ENCODE measurements around the gene DCP1A. TPM values are rescaled to one million over a fixed set of nuclear protein-coding genes. Genes with fewer than 3 reads are reported as not detected.
A peak's percentile ranks its signal among the peaks of the same experiment; 100 is the strongest.
"Not testable (repeated sequence)": the region's sequence is repeated elsewhere in the genome, so short reads cannot be mapped to it uniquely, and the experiment has no call there.

Gene DCP1A
- total RNA-seq, 2 experiments from 2014 or later, result 21.8 to 23.2 TPM

DNA sequence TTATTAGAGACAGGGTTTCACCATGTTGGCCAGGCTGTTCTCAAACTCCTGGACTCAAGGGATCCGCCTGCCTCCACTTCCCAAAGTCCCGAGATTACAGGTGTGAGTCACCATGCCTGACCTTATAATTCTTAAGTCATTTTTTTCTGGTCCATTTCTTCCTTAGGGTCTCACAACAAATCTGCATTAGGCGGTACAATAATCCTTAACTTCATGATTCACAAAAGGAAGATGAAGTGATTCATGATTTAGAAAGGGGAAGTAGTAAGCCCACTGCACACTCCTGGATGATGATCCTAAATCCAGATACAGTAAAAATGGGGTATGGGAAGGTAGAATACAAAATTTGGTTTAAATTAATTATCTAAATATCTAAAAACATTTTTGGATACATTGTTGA, 46.5 kb downstream of the DCP1A start:
- CTCF ChIA-PET (ENCODE audit: unreplicated experiment), result no interaction called here
- no TSS peak for BruUV-seq (replicated peaks)
- POLR2A ChIA-PET, result interaction anchor here (0.6 to 0.7 kb wide), 2 partner anchors 40 to 460 kb away, joined by 3 read pairs; no protein-coding TSS in a partner anchor

DNA sequence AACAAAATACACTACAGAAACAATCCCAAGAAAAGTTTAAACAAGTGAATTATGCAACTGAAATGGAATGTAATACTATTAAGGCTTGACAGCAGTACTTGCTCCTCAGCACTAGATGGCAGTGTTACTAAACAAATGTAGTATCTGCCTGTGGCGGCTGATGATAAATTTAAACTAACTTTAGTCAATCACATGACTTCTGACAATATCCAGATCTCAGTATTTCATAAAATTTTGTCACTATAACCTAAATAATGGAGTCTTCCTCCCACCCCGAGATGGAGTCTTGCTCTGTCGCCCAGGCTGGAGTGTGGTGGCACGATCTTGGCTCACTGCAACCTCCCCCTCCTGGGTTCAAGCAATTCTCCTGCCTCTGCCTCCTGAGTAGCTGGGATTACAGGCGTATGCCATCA, 47.7 kb downstream of the DCP1A start:
- H3K4me2 ChIP-seq (ENCODE audit: low read length); H3K9me3 ChIP-seq (ENCODE audit: low read length); CTCF ChIA-PET (ENCODE audit: unreplicated experiment); H2AFZ ChIP-seq (ENCODE audit: low read length); H3K4me3 ChIP-seq (ENCODE audit: low read depth, low read length, poor library complexity, severe bottlenecking); H3K27ac ChIP-seq (ENCODE audit: low read depth, low read length, poor library complexity, severe bottlenecking); H3K9me2 ChIP-seq (ENCODE audit: insufficient read depth, low read length); H3K4me1 ChIP-seq (ENCODE audit: insufficient read depth, low read length, poor library complexity, severe bottlenecking); BruUV-seq (replicated peaks); H3K79me2 ChIP-seq (ENCODE audit: insufficient read depth, low read depth, low read length); H4K20me1 ChIP-seq (ENCODE audit: insufficient read depth, low read length): not testable (repeated sequence)
- TF ChIP-seq, protein P1, sequence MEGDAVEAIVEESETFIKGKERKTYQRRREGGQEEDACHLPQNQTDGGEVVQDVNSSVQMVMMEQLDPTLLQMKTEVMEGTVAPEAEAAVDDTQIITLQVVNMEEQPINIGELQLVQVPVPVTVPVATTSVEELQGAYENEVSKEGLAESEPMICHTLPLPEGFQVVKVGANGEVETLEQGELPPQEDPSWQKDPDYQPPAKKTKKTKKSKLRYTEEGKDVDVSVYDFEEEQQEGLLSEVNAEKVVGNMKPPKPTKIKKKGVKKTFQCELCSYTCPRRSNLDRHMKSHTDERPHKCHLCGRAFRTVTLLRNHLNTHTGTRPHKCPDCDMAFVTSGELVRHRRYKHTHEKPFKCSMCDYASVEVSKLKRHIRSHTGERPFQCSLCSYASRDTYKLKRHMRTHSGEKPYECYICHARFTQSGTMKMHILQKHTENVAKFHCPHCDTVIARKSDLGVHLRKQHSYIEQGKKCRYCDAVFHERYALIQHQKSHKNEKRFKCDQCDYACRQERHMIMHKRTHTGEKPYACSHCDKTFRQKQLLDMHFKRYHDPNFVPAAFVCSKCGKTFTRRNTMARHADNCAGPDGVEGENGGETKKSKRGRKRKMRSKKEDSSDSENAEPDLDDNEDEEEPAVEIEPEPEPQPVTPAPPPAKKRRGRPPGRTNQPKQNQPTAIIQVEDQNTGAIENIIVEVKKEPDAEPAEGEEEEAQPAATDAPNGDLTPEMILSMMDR (conservative IDR thresholded peaks at IDR 0.05; ENCODE audit: low read length), result peak; percentile 96
- DNase-seq (ENCODE audit: low spot score), result peak; percentile 69
- intact Hi-C loops (cut with micrococcal nuclease; ENCODE audit: unreplicated experiment), result loop anchor here (2.0 to 10.0 kb wide), 3 partner anchors 53 to 411 kb away; no protein-coding TSS in a partner anchor
- POLR2A ChIA-PET, result interaction anchor here (0.7 to 1.1 kb wide), 2 partner anchors 36 to 42 kb away, joined by 3 to 5 read pairs; no protein-coding TSS in a partner anchor
- H3K36me3 ChIP-seq (ENCODE audit: insufficient read depth, low read length), result peaks cover 46% of the 10 kb centered on the region

More for the DNA sequence above, 46.5 kb downstream of the DCP1A start:
- no peaks in the 10 kb centered on the region for H3K9me2 ChIP-seq (ENCODE audit: insufficient read depth, low read length)
- no peaks in the 10 kb centered on the region for H4K20me1 ChIP-seq (ENCODE audit: insufficient read depth, low read length)
- H2AFZ ChIP-seq (ENCODE audit: low read length), result no peak overlapping the region
- intact Hi-C loops (cut with micrococcal nuclease; ENCODE audit: unreplicated experiment), result no loop called here
- no peak overlapping the region for H3K4me3 ChIP-seq (ENCODE audit: low read depth, low read length, poor library complexity, severe bottlenecking)
- no peaks in the 10 kb centered on the region for H3K4me1 ChIP-seq (ENCODE audit: insufficient read depth, low read length, poor library complexity, severe bottlenecking)
- H3K4me2 ChIP-seq (ENCODE audit: low read length), result no peak overlapping the region
- H3K27ac ChIP-seq (ENCODE audit: low read depth, low read length, poor library complexity, severe bottlenecking), result no peak overlapping the region
- no peaks in the 10 kb centered on the region for H3K79me2 ChIP-seq (ENCODE audit: insufficient read depth, low read depth, low read length)
- TF ChIP-seq, protein P1 (conservative IDR thresholded peaks at IDR 0.05; ENCODE audit: low read length), result no peak
- H3K9me3 ChIP-seq (ENCODE audit: low read length), result no peaks in the 10 kb centered on the region
- DNase-seq (ENCODE audit: low spot score), result no peak
- H3K36me3 ChIP-seq (ENCODE audit: insufficient read depth, low read length), result peaks cover 54% of the 10 kb centered on the region

DNA sequence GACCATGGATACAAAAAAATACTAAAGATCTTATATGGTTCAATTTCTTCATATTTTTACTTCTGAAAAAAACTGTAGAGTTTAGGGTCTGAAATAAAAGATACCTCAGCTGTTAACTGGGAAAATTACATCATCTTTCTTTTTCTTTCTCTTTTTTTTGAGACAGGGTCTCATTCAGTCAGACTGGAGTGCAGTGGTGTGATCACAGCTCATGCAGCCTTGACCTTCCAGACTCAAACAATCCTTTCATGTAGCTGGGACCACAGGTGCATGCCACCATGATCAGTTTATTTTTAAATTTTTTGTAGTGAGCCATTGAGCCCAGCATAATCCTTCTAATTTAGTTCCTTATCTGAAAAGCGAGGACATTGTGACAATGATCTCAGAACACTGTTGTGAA, 51.9 kb downstream of the DCP1A start:
- no TSS peak for BruUV-seq (replicated peaks)
- CTCF ChIA-PET (ENCODE audit: unreplicated experiment), result no interaction called here
- intact Hi-C loops (cut with micrococcal nuclease; ENCODE audit: unreplicated experiment), result loop anchor here (5.0 to 10.0 kb wide), 2 partner anchors 57 to 219 kb away; no protein-coding TSS in a partner anchor
- peaks cover 26% of the 10 kb centered on the region for H3K36me3 ChIP-seq (ENCODE audit: insufficient read depth, low read length)
- H3K27ac ChIP-seq (ENCODE audit: low read depth, low read length, poor library complexity, severe bottlenecking), result no peak overlapping the region
- no peaks in the 10 kb centered on the region for H4K20me1 ChIP-seq (ENCODE audit: insufficient read depth, low read length)
- H3K4me1 ChIP-seq (ENCODE audit: insufficient read depth, low read length, poor library complexity, severe bottlenecking), result no peaks in the 10 kb centered on the region
- no peaks in the 10 kb centered on the region for H3K9me2 ChIP-seq (ENCODE audit: insufficient read depth, low read length)
- TF ChIP-seq, protein P1 (conservative IDR thresholded peaks at IDR 0.05; ENCODE audit: low read length), result no peak
- TF ChIP-seq EZH2phosphoT487 (IDR thresholded peaks at IDR 0.05; ENCODE audit: borderline replicate concordance, low read depth, low read length), result no peak
- no peak overlapping the region for H2AFZ ChIP-seq (ENCODE audit: low read length)
- DNase-seq (ENCODE audit: low spot score), result no peak
- H3K79me2 ChIP-seq (ENCODE audit: insufficient read depth, low read depth, low read length), result no peaks in the 10 kb centered on the region
- POLR2A ChIA-PET, result interaction anchor here (0.5 kb wide), 1 partner anchor 8 kb away, joined by 6 read pairs; no protein-coding TSS in a partner anchor
- H3K4me3 ChIP-seq (ENCODE audit: low read depth, low read length, poor library complexity, severe bottlenecking), result no peak overlapping the region
- no peak overlapping the region for H3K4me2 ChIP-seq (ENCODE audit: low read length)
- H3K9me3 ChIP-seq (ENCODE audit: low read length), result no peaks in the 10 kb centered on the region

Data from OCI-LY7 (cell line).